GM19467 (cell line): Measurements from ENCODE around the gene OBP2A.

Source experiments
- ATAC-seq: cut with Tn5 transposase; IDR thresholded peaks from one replicate; pipeline ENCODE4 v1.9.1; 2021; ENCODE audit warnings: mild to moderate bottlenecking, moderate library complexity; ENCODE audit not compliant: unreplicated experiment

OBP2A gene

GRCh38 chr9:135591506-135592330, 45.8 kb downstream of the OBP2A start:
- ATAC-seq: no peak

GRCh38 chr9:135592331-135592590, 46.3 kb downstream of the OBP2A start:
- no peak for ATAC-seq

GRCh38 chr9:135592625-135593024, 46.7 kb downstream of the OBP2A start:
- ATAC-seq: no peak

GRCh38 chr9:135596211-135596610, 50.3 kb downstream of the OBP2A start:
- ATAC-seq: no peak
